HUDEP-2 (cell line): ENCODE results near the gene HSPB8.
A peak's percentile ranks its signal among the peaks of the same experiment; 100 is the strongest.

Source experiments
- DNase-seq, 76 experiments: peaks; one replicate each; lab custom pipeline; 2025; ENCODE audit not compliant: unreplicated experiment in 76 of 76; lab: John Stamatoyannopoulos, UW

Gene HSPB8

GRCh38 chr12:119178544-119179334, at the start of gene HSPB8:
TSS of gene HSPB8 (plus strand) at chr12:119178931. CDS start at chr12:119179313, 382 bp downstream.
- no peak for DNase-seq

GRCh38 chr12:119129827-119130434, 48.8 kb upstream of the HSPB8 start:
- no peak for DNase-seq

- DNase-seq = no peak
Measured at GRCh38 chr12:119130523-119130922, 48.2 kb upstream of the HSPB8 start.

GRCh38 chr12:119134284-119135072, 44.3 kb upstream of the HSPB8 start:
- no peak for DNase-seq

- DNase-seq = no peak
Measured at GRCh38 chr12:119136811-119137410, 41.8 kb upstream of the HSPB8 start.

- DNase-seq = no peak
Measured at GRCh38 chr12:119139448-119139847, 39.3 kb upstream of the HSPB8 start.

- DNase-seq = no peak
Measured at GRCh38 chr12:119145367-119145766, 33.4 kb upstream of the HSPB8 start.

GRCh38 chr12:119147847-119148448, 30.8 kb upstream of the HSPB8 start:
- DNase-seq = no peak

GRCh38 chr12:119149270-119149669, 29.5 kb upstream of the HSPB8 start:
- DNase-seq = no peak

GRCh38 chr12:119151445-119152026, 27.2 kb upstream of the HSPB8 start:
- no peak for DNase-seq

- peak in 25 of 76 experiments; percentile 1 to 39 (median 21) for DNase-seq
Measured at GRCh38 chr12:119153477-119154434, 25.0 kb upstream of the HSPB8 start.

GRCh38 chr12:119154435-119154818, 24.3 kb upstream of the HSPB8 start:
- DNase-seq = peak in 11 of 76 experiments; percentile 1 to 13 (median 4)

GRCh38 chr12:119156401-119157044, 22.2 kb upstream of the HSPB8 start:
- DNase-seq = no peak

- no peak for DNase-seq
Measured at GRCh38 chr12:119157528-119157927, 21.2 kb upstream of the HSPB8 start.

GRCh38 chr12:119157978-119158377, 20.8 kb upstream of the HSPB8 start:
- no peak for DNase-seq

GRCh38 chr12:119158402-119158801, 20.3 kb upstream of the HSPB8 start:
- DNase-seq = no peak

GRCh38 chr12:119159844-119160243, 18.9 kb upstream of the HSPB8 start:
- DNase-seq = no peak

- no peak for DNase-seq
Measured at GRCh38 chr12:119167902-119168301, 10.8 kb upstream of the HSPB8 start.

GRCh38 chr12:119168721-119169120, 10.0 kb upstream of the HSPB8 start:
- no peak for DNase-seq
